Right hindlimb (tissue), 1 donor: ENCODE measurements around the gene ADNP.
"Not testable (repeated sequence)": the region's sequence is repeated elsewhere in the genome, so short reads cannot be mapped to it uniquely, and the experiment has no call there.

ENCODE experiments used
- DNase-seq: peaks from one replicate; pipeline ENCODE4 v3.0.0-alpha.2; 2018

The ADNP gene

GRCh38 chr20:50931306-50932015 lies at the start of gene ADNP:
Gene ADNP, minus strand, starts transcription at chr20:50931437. Its CDS starts 27,441 bp downstream, at chr20:50903996.
- DNase-seq, result peak; percentile 94

- no peak for DNase-seq
These were observed 48.9 kb upstream of the ADNP start for GRCh38 chr20:50980071-50980681.

- not testable (repeated sequence) for DNase-seq
These were observed 47.3 kb upstream of the ADNP start for GRCh38 chr20:50978533-50978932.

- no peak for DNase-seq
These were observed 46.1 kb upstream of the ADNP start for GRCh38 chr20:50977066-50978021.

GRCh38 chr20:50975701-50976330 lies 44.6 kb upstream of the ADNP start:
- DNase-seq, result no peak

- DNase-seq, result no peak
These were observed 38.7 kb upstream of the ADNP start for GRCh38 chr20:50969912-50970311.

GRCh38 chr20:50969435-50969834 lies 38.2 kb upstream of the ADNP start:
- DNase-seq, result no peak

GRCh38 chr20:50968289-50968688 lies 37.1 kb upstream of the ADNP start:
- DNase-seq, result no peak

- no peak for DNase-seq
These were observed 36.3 kb upstream of the ADNP start for GRCh38 chr20:50967586-50967985.

- DNase-seq, result no peak
These were observed 28.4 kb upstream of the ADNP start for GRCh38 chr20:50959543-50960126.

- DNase-seq, result peak; percentile 90
These were observed 27.6 kb upstream of the ADNP start, which contains the start of gene MOCS3 for GRCh38 chr20:50958615-50959542. Gene MOCS3, plus strand, starts transcription at chr20:50958818. Its CDS starts 25 bp downstream, at chr20:50958843.

GRCh38 chr20:50957798-50958614 lies 26.8 kb upstream of the ADNP start, which contains the start of gene DPM1:
Gene DPM1, minus strand, starts transcription at chr20:50958532. Its CDS starts 9 bp downstream, at chr20:50958523.
- DNase-seq, result peak; percentile 90

GRCh38 chr20:50957276-50957675 lies 26.0 kb upstream of the ADNP start:
- DNase-seq, result no peak

GRCh38 chr20:50953821-50954220 lies 22.6 kb upstream of the ADNP start:
- no peak for DNase-seq

- no peak for DNase-seq
These were observed 22.0 kb upstream of the ADNP start for GRCh38 chr20:50953196-50953595.

- no peak for DNase-seq
These were observed 17.0 kb upstream of the ADNP start for GRCh38 chr20:50948132-50948785.

- DNase-seq, result no peak
These were observed 11.8 kb upstream of the ADNP start for GRCh38 chr20:50943069-50943468.

- no peak for DNase-seq
These were observed 2.4 kb upstream of the ADNP start for GRCh38 chr20:50933589-50933988.

GRCh38 chr20:50932691-50933280 lies 1.5 kb upstream of the ADNP start:
- no peak for DNase-seq
